Glomerular endothelial cell (primary cell): ENCODE data around the gene FARP1. TPM values are rescaled to one million over a fixed set of nuclear protein-coding genes. Genes with fewer than 3 reads are reported as not detected.

Experiments
- DNase-seq: peaks from one replicate; pipeline ENCODE4 v3.0.0-alpha.2; 2011; ENCODE audit warnings: low read depth, low spot score; ENCODE audit errors: extremely low read depth
- total RNA-seq: library from RNA; depleted of rRNA; stranded (reverse); fragments of >200 nt; gene quantifications from 2 replicates; pipeline ENCODE4 v1.2.3, GENCODE V29; 2015

The FARP1 gene
- total RNA-seq, 1 donor from 2014 or later, result 64.9 TPM

GRCh38 chr13:98200211-98200878 is 57.5 kb downstream of the FARP1 start:
- no peak for DNase-seq

- no peak for DNase-seq
These were observed 58.3 kb downstream of the FARP1 start for GRCh38 chr13:98201189-98201588.

- no peak for DNase-seq
These were observed 59.1 kb downstream of the FARP1 start for GRCh38 chr13:98201984-98202383.

GRCh38 chr13:98203646-98204326 is 60.9 kb downstream of the FARP1 start:
- DNase-seq, result no peak

- DNase-seq, result no peak
These were observed 61.7 kb downstream of the FARP1 start for GRCh38 chr13:98204546-98204945.

DNA sequence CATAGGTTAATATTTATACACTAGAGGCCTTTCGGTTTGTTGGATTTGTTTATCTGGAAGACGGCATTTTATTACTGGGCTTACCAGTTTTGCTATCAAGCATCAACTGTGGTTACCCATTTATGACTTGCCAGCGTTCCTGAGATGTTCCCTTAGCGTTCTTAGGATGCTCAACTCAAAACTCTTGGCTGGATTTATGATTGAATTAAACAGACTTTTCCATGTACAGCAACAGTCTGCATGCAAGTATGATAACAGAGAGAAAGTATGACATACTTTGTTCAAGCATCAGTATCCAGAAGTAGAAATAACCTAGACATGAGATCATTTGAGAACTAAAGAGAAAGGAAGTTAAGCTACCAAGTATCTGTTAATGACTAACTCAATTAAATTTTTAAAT is 64.1 kb downstream of the FARP1 start:
- DNase-seq, result no peak

- DNase-seq, result no peak
These were observed 64.5 kb downstream of the FARP1 start for GRCh38 chr13:98207416-98207815.

GRCh38 chr13:98208606-98209005 is 65.7 kb downstream of the FARP1 start:
- DNase-seq, result no peak

GRCh38 chr13:98212763-98213162 is 69.9 kb downstream of the FARP1 start:
- no peak for DNase-seq

GRCh38 chr13:98213354-98213753 is 70.5 kb downstream of the FARP1 start:
- DNase-seq, result no peak

- no peak for DNase-seq
These were observed 71.2 kb downstream of the FARP1 start for GRCh38 chr13:98214008-98214643.

GRCh38 chr13:98214707-98215106 is 71.8 kb downstream of the FARP1 start:
- no peak for DNase-seq

GRCh38 chr13:98215508-98215907 is 72.6 kb downstream of the FARP1 start:
- no peak for DNase-seq

GRCh38 chr13:98216135-98216565 is 73.3 kb downstream of the FARP1 start:
- DNase-seq, result no peak

DNA sequence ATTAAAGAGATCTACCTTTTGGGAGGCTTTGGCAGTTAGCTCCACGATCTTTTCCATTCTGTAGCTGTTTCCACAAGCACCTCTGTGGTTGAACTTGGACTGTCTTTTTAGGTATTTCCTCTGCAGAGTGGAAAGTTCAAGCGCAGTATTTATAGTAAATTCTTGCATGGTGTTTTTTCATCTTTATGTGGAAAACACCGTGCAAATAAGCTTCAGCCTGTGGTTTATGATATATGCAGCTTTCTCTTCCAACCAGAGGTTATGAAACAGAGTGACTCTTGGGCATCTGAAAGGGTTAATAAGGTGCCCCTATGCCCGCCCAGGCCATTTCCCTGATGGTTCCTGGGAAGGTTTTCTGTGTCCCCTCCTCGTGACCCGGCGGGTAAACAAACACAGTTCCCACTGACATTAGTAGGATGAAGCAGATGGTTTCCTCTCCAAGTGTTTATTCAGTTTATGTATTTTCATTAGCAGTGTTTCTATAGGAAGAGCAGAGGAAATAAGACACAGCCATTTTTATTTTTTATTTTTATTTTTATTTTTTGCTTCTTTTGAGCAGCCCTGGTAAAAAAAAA is 73.9 kb downstream of the FARP1 start:
- no peak for DNase-seq

DNA sequence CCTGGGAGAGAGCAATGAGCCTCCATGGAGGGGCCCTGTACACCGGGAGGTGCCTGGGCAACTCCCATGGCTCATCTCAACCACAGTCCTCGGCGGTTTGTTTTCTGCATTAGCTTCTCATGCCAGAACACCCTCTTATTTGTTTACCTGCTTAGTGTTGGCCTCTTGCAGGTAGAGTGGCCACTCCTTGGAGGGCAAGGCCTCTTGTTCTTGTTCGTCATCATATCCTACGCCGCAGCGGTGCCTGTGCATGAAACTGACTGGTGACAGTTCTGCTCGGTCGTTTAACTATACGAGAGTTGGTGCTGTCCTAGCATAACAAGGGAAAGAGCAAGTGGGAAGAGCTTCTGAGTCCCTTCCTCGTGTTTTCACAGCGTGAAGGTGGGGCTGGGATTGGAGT is 74.7 kb downstream of the FARP1 start:
- DNase-seq, result no peak

DNA sequence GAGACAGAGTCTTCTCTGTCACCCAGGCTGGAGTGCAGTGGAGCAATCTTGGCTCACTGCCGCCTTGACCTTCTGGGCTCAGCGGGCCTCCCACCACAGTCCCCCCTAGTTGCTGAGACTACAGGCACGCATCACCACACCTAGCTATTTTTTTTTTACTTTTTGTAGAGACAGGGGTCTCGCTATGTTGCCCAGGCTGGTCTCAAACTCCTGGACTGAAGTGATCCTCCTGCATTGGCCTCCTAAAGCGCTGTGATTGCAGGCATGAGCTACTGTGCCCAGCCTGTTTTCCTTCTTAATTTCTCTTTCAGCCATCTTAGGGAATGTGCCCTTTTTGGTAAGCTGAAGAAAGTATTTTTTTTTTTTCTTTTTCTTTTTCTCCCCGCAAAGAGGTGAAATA is 76.8 kb downstream of the FARP1 start:
- DNase-seq, result no peak

- no peak for DNase-seq
These were observed 77.4 kb downstream of the FARP1 start for GRCh38 chr13:98220271-98220791.

GRCh38 chr13:98221234-98221633 is 78.3 kb downstream of the FARP1 start:
- no peak for DNase-seq

DNA sequence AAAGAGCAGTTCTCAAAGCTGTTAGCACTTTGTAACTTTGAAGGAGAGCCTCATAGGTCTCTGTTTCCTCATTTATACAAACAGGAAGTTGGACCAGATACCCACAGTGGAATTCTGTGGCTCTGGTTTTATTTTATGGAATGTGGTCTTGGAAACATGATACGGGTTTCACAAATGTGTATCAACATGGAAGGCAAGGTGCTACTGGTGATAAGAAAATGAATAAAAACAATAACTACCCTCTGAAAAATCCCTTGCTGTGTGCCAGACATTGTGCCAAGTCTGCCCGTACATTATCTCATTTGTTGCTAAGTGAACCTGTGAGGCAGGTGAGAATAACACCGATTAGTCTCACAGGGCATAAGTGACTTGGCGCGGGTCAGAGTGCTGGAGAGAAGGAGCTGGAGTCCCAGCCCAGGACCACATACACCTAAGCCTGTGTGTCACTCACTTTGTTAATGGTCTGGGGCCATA is 79.2 kb downstream of the FARP1 start:
- no peak for DNase-seq

DNA sequence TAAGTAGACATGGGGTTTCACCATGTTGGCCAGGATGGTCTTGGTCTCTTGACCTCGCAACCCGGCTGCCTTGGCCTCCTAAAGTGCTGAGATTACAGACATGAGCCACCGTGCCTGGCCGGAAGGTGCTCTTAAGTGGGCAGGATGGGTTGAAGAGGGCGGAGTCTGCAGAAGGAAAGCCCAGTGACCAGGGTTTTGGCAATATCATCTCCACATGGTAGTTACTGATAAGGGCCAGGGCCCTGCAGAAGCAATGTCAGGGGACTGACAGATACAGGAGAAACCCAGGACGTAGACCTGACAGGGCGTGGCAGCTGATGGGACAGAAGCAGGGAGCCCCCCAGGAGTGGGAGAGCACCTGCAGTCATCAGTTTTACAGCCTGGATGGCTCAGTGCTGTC is 79.9 kb downstream of the FARP1 start:
- no peak for DNase-seq
